Adrenal gland (tissue), 12 donors: ENCODE data around the gene MVB12B. TPM values are rescaled to one million over a fixed set of nuclear protein-coding genes. Genes with fewer than 3 reads are reported as not detected.

Experiments used
- DNase-seq, 7 donors: peaks; one replicate each; pipeline ENCODE4 v3.0.0-alpha.2; 2019 to 2020
- H3K27ac ChIP-seq, 5 donors: fragments of 200-600 bp; sonication (generic) in 4 of 5; 1 replicate in 3 of 5; 2 replicates in 2 of 5; pipeline versions ENCODE4 v1.5.1 to v1.8.0; 2016 to 2020; ENCODE audit warnings: mild to moderate bottlenecking in 1 of 5
- H3K27me3 ChIP-seq: fragments of 200-600 bp; 2 replicates; pipeline ENCODE4 v1.8.0; 2021
- H3K36me3 ChIP-seq, 2 donors: fragments of 200-600 bp; replicated peaks in 1 of 2; 1 replicate in 1 of 2; 2 replicates in 1 of 2; pipeline versions ENCODE4 v1.5.1 to v1.8.0; 2018 to 2022
- H3K4me1 ChIP-seq, 2 donors: fragments of 200-600 bp; replicated peaks in 1 of 2; 1 replicate in 1 of 2; 2 replicates in 1 of 2; pipeline versions ENCODE4 v1.5.1 to v1.8.0; 2018 to 2021
- H3K4me3 ChIP-seq, 4 donors: fragments of 200-600 bp; sonication (generic) in 3 of 4; one replicate each; pipeline ENCODE4 v1.5.1; 2016 to 2018
- H3K9me3 ChIP-seq, 3 donors: fragments of 200-600 bp; sonication (generic) in 1 of 3; replicated peaks in 1 of 3; 1 replicate in 2 of 3; 2 replicates in 1 of 3; pipeline versions ENCODE4 v1.5.1 to v1.8.0; 2016 to 2021
- POLR2A ChIP-seq, 2 donors: fragments of 450-650 bp; IDR thresholded peaks; one replicate each; pipeline ENCODE4 v1.6.1; 2017; ENCODE audit warnings: antibody characterized with exemption in 2 of 2, mild to moderate bottlenecking in 2 of 2, moderate library complexity in 1 of 2
- WGBS, 4 donors: extraction: QIAGEN DNeasy Blood & Tissue Kit in 2 of 4; methylation state at CpG; one replicate each; pipeline versions ENCODE4 v1.1.5 to v1.1.7; 2013 to 2017; 5-methylcytosine and 5-hydroxymethylcytosine counted together
- intact Hi-C, 2 donors: fragments of 100-400 bp; cut with DNase I; formaldehyde crosslinking; loops; one replicate each; pipeline versions ENCODE4 v1.14.1 to v1.15.0; 2022 to 2023
- polyA plus RNA-seq, 3 donors: library from polyadenylated mRNA; stranded (reverse); fragments of 200-250 nt in 2 of 3; fragments of 350-450 nt in 1 of 3; fragmentation: Illumina TruSeq in 1 of 3; extraction: RNeasy Lipid Tissue Mini Kit (QIAGEN cat#74804) in 1 of 3; gene quantifications; one replicate each; pipeline ENCODE4 v1.2.3, GENCODE V29; 2013 to 2014
- total RNA-seq, 9 donors: library from RNA; depleted of rRNA in 4 of 9; stranded (reverse); fragments of >200 nt in 4 of 9; fragments of 120-200 nt in 1 of 9; fragmentation: NEBNext Ultra II Directional in 1 of 9; extraction: Animal tissue kit (Norgen Biotek cat#: 25700) in 1 of 9; gene quantifications; one replicate each; pipeline versions ENCODE4 v1.1.0 to v1.2.4, GENCODE V29; 2013 to 2023
- TF ChIP-seq, protein P1 (sequence below), 6 experiments: fragments of 450-650 bp in 4 of 6; fragments of 200-600 bp in 2 of 6; sonication (generic) in 1 of 6; IDR thresholded peaks; 1 replicate in 5 of 6; 2 replicates in 1 of 6; pipeline versions ENCODE4 v1.5.1 to v1.8.0; 2016 to 2021; ENCODE audit warnings: antibody characterized with exemption in 6 of 6, mild to moderate bottlenecking in 2 of 6, moderate library complexity in 1 of 6
- donor health status: healthy with polysubstance abuse.
- donor health status: Bipolar disorder and iron deficiency.
- donor health status: DM: yes; HTN: yes; CAD: no.
- donor health status: DM: no; HTN: no; CAD: no.
- donor health status: DM: no; HTN: no; CAD: no.
- donor health status: DM: yes; HTN: yes; CAD: no.

The MVB12B gene
- total and polyA plus RNA-seq, 12 donors: 3.7 to 20.5 (median 12.8) TPM

DNA sequence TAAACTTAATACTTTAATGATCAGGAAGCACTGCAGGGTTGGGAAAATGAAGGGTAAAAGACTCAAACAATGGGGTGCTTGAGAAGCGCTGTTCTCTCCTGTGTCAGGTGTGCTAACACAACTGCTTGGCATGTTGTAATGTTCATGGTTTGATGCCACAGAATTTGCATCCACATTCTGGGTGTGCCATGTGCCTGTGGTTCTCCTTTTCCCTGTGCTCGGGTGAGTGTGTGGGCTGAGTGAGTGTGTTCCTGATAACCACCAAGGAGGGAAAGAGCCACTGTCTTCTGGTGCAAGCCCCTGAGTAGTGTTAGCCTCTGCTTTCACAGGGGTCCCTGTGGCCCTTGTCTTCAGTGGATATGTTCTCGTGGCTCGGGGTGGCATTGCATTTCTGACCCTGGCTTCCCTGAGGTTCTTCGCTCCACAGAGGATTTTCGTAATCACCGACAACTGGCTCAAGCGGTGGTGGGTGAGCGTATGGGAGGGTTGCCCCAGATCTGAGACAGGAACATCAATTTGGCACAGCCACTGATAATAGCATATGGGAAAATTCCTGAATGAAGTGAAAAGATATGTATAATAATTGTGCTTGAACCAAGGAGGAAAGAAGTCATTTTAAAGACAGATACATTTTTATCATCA is 102.0 kb downstream of the MVB12B start:
- intact Hi-C loops: no loop called here
- WGBS, 4 donors: 84 to 95% (median 91%) methylated on average over 9 of the region's 9 CpGs

DNA sequence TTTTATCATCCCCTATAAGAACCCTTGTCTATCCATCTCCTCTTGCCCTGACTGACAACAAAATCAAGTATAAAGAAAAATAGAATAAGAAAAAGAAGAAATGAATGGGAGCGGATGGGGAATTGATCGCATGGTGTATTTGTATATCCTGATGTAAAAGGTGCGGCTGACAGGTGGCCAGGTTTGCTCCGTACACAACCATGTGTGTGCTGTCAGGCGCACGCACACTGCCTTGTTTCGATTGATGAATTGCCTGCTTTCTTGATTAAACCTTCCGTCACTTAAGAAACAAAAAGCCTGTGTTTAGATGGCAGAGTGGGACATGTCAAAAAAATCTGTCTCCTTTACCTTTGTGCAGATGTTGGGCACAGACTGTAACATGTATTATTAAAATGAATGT is 102.6 kb downstream of the MVB12B start:
- Histone ChIP-seq H3K36me3 (no peaks in the 10 kb centered on the region), H3K27me3 (no peaks in the 10 kb centered on the region), H3K9me3 (no peaks in the 10 kb centered on the region), H3K4me1 (peaks cover 0 to under 1% of the 10 kb centered on the region in 2 donors), H3K4me3 (no peak overlapping the region), H3K27ac (no peak overlapping the region)
- intact Hi-C loops: no loop called here
- no peak for TF ChIP-seq POLR2A (IDR thresholded peaks at IDR 0.05)
- TF ChIP-seq, protein P1, sequence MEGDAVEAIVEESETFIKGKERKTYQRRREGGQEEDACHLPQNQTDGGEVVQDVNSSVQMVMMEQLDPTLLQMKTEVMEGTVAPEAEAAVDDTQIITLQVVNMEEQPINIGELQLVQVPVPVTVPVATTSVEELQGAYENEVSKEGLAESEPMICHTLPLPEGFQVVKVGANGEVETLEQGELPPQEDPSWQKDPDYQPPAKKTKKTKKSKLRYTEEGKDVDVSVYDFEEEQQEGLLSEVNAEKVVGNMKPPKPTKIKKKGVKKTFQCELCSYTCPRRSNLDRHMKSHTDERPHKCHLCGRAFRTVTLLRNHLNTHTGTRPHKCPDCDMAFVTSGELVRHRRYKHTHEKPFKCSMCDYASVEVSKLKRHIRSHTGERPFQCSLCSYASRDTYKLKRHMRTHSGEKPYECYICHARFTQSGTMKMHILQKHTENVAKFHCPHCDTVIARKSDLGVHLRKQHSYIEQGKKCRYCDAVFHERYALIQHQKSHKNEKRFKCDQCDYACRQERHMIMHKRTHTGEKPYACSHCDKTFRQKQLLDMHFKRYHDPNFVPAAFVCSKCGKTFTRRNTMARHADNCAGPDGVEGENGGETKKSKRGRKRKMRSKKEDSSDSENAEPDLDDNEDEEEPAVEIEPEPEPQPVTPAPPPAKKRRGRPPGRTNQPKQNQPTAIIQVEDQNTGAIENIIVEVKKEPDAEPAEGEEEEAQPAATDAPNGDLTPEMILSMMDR (IDR thresholded peaks at IDR 0.05): no peak
- peak in 1 of 7 donors; percentile 18 for DNase-seq
- WGBS, 4 donors: 97 to 99% (median 98%) methylated on average over 8 of the region's 8 CpGs

More for the DNA sequence above, 102.0 kb downstream of the MVB12B start:
- Histone ChIP-seq H3K4me3 (no peak overlapping the region), H3K36me3 (no peaks in the 10 kb centered on the region), H3K27ac (no peak overlapping the region), H3K9me3 (no peaks in the 10 kb centered on the region), H3K4me1 (peaks cover 1 to 6% of the 10 kb centered on the region in 2 donors), H3K27me3 (no peaks in the 10 kb centered on the region)
- peak in 1 of 7 donors; percentile 35 for DNase-seq
- TF ChIP-seq, protein P1 (IDR thresholded peaks at IDR 0.05): no peak
- TF ChIP-seq POLR2A (IDR thresholded peaks at IDR 0.05): no peak

DNA sequence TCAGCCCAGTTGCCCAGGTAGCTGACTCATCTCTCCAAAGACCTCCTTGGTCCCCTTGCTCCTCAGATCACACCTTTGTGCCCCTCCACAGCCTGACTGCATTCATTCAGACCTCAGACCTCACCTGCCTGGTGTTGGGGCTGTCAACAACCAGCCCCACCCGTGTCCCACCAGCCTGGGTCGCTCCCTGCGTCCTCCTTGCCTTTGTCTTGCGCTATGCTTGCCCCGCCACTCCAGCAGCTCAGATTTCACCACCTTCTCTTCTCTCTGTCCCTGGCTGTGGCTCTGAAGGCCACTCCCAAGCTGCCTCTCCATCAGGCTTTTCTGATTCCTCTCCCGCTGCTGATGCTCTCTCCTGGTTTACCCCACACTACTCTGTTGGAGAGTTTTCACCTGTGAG is 103.5 kb downstream of the MVB12B start:
- no peaks in the 10 kb centered on the region for H3K27me3 ChIP-seq
- H3K9me3 ChIP-seq: no peaks in the 10 kb centered on the region
- WGBS, 4 donors: 91 to 96% (median 94%) methylated on average over 6 of the region's 6 CpGs
- intact Hi-C loops: no loop called here
- no peaks in the 10 kb centered on the region for H3K36me3 ChIP-seq
- peak in 1 of 7 donors; percentile 35 for DNase-seq
- no peaks in the 10 kb centered on the region for H3K4me1 ChIP-seq
- H3K4me3 ChIP-seq: no peak overlapping the region
- no peak for TF ChIP-seq POLR2A (IDR thresholded peaks at IDR 0.05)
- TF ChIP-seq, protein P1 (IDR thresholded peaks at IDR 0.05): no peak
- no peak overlapping the region for H3K27ac ChIP-seq

DNA sequence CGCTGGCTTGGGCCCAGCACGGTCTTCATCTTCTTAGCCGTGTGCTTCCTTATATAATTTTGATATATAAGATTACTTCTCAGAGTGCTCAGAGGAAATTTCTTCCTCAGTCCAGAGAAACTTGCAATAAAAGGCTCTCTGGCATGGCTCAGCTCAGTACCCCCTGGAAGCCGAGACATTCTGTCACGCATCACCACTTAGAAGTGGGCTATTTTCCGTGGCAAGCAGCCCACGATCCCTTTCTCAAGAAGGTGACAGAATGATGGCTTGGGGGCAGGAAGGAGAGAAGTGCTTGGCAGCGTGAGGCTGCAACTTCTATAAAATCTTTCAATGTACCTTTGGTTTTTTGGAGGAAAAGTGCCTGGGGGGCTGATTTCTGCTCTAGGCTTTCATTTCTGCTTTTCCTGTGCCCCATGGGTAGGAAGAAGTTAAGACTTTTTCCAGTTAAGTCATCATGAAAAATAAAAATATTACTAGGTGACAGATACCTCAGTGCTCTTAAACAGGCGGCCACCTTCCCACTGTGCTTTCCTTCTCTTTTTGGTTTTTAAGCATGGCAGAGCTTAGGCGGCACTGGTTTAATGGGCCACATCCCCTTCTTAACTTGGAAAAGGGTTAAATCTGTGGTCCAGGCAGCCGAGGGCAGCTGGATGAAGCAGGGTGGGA is 104.6 kb downstream of the MVB12B start:
- peak in 1 of 7 donors; percentile 34 for DNase-seq
- Histone ChIP-seq H3K9me3 (no peaks in the 10 kb centered on the region), H3K27me3 (no peaks in the 10 kb centered on the region), H3K36me3 (no peaks in the 10 kb centered on the region), H3K27ac (no peak overlapping the region), H3K4me3 (no peak overlapping the region), H3K4me1 (no peaks in the 10 kb centered on the region)
- no peak for TF ChIP-seq POLR2A (IDR thresholded peaks at IDR 0.05)
- TF ChIP-seq, protein P1 (IDR thresholded peaks at IDR 0.05): no peak
- intact Hi-C loops: no loop called here
- 76 to 94% (median 86%) methylated on average over 11 of the region's 11 CpGs for WGBS, 4 donors
